HG03521 (cell line): ENCODE results near the gene MPV17L2.

Experiments
- ATAC-seq: cut with Tn5 transposase; IDR thresholded peaks from one replicate; pipeline ENCODE4 v1.9.1; 2021; ENCODE audit warnings: mild to moderate bottlenecking, moderate library complexity; ENCODE audit not compliant: unreplicated experiment

MPV17L2 gene

DNA sequence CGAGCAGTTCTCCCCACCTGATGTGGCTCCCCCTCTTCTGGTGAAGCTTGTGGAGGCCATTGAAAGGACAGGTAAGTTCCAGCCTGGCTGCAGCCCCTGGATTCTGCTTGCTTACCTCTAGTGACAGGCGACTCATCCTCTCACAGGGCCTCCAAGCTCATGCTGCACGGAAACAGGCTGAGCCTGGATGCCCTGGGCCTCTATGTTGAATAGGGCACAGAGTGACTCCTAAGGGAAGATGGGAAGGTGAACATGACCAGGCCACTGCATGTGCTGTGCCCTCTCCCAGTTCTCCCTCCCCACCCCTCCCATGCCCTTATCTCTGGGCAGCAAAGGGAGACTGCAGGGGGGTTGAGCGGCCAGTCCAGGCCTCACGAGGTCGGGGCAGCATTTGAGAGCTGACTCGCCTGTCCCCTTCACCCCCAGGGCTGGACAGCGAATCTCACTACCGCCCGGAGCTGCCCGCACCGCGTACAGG lies 32.5 kb upstream of the MPV17L2 start:
- no peak for ATAC-seq

DNA sequence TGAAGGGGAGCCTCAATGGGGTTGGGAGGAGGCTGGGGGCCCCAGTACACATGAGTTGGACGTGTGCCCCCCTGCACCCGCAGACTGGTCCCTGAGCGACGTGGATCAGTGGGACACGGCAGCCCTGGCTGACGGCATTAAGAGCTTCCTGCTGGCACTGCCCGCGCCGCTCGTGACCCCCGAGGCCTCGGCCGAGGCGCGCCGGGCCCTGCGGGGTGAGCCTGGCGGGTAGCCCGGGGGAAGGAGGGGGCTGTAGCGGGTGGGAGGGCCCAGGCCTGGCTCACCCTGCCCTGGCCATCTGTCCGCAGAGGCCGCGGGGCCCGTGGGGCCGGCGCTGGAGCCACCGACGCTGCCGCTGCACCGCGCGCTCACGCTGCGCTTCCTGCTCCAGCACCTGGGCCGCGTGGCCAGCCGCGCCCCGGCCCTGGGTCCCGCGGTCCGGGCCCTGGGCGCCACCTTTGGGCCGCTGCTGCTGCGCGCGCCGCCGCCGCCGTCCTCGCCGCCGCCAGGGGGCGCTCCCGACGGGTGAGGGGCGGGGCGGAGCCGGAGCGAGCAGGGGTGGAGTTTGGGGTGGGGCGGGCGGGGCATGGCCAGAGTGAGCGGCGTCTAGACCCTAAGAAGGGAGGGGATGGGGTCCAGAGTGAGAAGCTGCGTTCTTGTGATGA lies 31.9 kb upstream of the MPV17L2 start:
- peak; percentile 74 for ATAC-seq

DNA sequence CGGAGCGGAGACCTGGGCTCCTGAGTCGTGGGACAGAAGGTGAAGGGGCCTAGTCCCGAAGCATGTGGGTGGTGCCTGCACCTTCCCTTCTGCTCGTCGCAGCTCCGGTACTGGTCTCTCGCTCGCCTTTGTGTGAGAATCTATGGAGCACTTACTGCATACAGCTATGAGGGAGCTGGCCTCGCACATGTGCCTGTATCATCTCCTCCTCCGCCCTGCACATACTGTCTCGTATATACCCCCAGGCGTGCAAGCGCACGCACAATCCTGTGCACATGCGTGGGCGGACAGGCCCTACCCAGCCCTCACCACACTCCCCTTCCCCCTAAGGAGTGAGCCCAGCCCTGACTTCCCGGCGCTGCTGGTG lies 31.4 kb upstream of the MPV17L2 start:
- no peak for ATAC-seq

DNA sequence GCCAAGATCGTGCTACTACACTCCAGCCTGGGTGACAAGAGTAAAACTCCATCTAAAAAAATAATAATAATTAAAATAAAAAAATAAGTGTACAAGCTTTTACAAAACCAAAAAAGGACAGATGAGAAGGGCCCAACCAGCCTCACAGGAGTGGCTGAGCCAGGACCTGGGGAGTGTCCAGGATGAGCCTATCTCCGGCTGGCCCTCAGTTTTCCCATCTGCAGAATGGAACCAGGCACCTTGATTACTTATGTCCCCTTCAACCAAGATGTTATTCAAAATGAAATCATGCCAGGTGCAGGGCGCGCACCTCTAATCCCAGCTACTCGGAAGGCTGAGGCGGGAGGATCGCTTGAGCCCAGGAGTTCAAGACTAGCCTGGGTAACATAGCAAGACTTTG lies 28.9 kb upstream of the MPV17L2 start:
- ATAC-seq = no peak

DNA sequence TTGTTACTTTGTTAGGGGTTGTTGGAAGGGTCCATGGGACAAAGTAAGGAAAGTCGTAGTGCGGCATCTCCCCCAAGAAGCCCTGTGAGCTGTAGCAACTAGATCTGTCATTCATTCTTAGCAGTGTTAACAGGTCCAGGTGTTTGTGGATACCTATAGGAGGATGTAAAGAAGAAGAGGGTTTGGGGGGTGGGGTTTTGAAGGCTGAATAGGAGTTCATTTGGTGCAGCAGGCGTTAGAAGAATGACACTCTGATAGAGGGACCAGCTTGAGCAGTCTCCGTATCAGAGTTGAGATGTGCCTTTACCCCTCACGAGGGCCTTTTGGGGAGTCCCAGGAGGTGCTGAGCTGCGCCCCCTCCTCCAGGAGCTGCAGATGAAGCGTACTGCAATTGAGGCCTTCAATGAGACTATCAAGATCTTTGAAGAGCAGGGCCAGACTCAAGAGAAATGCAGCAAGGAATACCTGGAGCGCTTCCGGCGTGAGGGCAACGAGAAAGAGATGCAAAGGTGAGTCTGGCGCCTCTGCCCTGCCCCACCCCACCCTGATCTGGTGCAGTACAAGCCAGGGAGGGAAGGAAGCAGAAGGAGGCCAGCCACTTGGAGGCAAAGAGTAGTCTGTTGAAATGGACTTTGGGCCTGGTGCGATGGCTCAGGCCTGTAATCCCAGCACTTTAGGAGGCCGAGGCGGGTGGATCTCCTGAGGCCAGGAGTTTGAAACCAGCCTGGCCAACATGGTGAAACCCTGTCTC lies 27.0 kb upstream of the MPV17L2 start:
- no peak for ATAC-seq

DNA sequence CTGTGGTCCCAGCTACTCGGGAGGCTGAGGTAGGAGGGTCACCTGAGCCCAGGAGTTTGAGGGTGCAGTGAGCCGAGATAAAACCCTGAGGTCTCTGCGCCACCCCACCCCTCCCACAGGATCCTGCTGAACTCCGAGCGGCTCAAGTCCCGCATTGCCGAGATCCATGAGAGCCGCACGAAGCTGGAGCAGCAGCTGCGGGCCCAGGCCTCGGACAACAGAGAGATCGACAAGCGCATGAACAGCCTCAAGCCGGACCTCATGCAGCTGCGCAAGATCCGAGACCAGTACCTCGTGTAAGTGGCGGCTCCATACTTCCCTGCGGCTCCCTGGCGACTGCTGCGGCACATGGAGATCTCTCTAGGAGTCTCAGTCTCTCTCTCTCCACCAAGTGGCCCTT lies 26.0 kb upstream of the MPV17L2 start:
- ATAC-seq = no peak

DNA sequence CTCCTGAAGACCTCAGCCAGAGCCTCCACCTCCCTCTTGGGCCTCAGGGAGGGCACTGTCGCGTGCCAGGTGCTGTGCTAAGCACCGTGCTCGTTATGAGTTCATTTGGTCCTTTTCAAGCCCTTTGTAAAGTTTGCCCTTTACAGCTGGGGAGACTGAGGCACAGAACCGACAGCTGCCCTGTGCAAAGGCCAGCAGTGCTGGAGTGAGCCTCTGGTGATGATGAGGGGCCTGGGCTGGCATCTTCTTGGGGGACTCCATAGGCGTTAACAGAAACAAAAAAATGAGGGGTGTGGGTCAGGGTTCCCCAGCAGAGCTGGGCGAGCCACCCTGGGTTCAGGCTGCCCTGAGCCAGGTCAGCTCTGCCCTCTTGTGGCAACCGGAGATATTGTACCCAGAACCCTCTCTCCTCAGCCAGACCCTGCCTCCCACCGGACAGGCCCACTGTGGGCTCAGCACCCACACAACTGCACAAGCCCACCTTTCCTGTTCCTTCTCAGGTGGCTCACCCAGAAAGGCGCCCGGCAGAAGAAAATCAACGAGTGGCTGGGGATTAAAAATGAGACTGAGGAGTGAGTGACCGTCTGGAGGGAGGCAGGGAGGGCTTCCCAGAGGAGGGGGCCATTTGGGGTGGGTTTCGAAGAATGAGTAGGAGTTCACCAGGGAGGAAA lies 24.9 kb upstream of the MPV17L2 start:
- no peak for ATAC-seq

DNA sequence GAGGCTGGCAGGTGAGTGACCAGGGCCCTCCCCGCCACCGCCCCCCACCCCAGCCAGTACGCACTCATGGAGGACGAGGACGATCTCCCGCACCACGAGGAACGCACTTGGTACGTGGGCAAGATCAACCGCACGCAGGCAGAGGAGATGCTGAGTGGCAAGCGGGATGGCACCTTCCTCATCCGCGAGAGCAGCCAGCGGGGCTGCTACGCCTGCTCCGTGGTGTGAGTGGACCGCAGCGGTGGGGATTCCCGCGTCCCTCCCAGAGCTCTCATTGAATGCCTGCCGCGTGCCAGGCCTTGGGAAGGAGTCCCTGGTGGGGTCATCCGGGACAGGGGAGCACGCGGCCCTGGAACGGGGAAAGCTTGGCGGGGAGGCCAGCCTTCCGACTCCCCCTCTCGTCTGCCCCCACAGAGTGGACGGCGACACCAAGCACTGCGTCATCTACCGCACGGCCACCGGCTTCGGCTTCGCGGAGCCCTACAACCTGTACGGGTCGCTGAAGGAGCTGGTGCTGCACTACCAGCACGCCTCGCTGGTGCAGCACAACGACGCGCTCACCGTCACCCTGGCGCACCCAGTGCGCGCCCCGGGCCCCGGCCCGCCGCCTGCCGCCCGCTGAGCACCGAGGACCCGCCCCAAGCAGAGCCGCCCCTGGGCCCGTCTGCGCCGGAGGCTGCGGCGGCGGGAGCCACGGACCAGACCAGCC lies 24.2 kb upstream of the MPV17L2 start:
- no peak for ATAC-seq

DNA sequence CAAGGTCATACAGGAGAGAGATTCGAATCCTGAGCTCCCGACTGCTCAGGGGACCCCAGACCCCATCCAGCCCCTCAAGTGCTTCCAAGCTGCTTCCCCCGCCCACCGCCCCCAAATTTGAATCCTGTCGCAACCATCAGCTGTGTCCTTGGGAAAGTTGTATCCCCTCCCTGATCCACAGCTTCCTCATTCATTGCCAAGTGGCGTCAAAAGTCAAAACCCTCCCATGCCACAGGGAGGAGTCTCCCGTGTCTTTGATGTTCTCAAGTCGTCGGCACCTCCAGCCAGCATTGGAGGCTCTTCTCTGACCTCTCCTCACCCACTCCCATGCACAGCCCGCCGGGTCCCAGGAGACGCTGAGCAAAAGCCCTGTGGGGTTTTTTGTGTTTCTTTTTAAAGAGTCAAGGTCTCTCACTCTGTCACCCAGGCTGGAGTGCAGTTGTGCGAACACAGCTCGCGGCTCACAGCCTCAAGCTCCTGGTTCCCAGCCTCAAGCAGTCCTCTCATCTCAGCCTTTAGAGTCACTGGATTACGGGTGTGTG lies 22.2 kb upstream of the MPV17L2 start:
- no peak for ATAC-seq

DNA sequence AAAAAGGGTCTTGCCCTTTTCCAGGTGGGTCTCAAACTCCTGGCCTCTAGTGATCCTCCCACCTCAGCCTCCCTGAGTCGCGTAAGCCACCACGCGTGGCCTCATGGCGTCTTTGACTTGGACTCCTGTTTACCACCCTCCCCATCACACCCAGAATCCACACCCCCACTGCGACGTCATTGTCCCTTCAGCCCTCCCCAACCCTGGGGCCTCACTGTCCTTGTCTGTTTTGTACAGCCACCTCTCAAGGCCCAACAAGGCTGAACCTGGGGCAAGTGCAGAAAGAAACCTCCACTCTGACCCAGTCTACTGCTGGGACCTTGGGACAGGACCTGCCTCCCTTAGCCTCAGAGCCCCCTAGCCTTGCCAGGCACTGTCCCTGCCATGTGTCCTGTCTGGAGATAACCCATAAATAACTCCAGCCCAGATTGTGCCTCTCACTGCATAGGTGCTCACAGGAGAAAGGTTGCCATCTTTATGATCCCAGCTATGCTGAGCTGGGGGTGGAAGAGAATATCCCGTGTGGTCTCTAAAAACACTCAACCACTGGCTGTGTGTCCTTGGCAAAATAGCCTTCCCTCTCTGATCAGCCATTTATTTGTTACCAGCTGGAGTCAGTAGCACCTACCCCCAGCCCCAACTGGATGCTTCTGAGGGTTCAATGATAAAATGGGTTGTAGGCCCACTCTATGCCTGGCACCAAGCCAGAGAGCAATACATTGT lies 21.3 kb upstream of the MPV17L2 start:
- no peak for ATAC-seq

DNA sequence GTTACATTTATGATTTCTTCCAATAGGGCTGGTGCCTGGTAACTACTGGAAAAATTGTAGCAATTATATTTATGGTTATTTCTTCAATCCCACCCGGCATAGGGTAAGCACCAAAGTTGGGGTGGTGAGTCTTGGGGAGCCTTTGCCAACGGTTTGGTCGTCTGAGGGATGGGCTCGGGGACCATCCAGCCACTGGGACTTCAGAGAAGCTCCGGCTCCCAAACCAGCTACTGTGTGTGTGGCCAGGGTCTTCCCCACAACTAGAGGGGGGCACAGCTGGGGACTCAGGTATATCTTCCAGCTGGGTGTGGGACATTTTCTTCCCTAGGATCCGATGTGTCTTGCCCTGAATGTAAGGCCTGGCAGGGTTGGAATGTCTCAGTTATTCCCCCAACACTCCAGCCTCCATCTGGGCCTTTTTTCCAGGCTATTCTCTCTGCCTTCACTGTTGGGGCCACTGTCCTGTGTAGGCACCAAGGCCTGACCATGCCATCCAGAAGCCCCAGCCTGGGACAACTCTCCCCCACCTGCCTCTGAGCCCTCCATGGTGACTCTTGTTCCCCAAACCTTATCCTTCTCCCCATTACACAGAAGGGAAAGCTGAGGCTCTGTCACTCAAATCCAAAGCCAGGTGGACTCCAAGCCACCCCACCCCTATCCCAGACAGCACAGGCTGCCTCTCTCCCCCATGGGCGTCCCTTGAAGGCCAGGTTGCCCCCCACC lies 20.5 kb upstream of the MPV17L2 start:
- ATAC-seq = no peak

DNA sequence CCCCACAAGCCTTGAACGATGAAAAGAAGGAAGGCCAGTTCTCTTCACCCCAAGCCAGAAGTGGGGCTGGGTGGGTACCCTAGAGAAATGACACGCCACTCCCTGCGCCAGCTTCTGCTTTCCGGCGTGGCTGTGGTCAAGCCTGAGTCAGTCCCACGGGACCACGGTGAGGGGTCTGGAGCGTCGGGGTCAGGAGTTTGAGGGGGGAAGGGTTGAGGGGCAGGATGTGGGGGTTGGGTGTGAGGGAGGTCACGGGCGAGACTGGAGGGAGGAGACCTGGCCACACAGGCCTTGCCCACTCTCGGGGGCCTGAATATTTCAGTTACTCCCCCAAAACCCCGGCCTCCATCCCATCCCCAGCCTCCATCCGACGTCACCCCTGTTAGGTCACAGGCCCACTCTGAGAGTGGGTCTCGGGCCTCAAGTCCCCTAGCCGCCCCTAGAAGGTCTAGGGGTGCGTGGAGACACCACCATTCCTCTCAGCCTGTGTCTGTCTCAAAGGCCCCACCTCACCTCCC lies 19.9 kb upstream of the MPV17L2 start:
- ATAC-seq = peak; percentile 12

DNA sequence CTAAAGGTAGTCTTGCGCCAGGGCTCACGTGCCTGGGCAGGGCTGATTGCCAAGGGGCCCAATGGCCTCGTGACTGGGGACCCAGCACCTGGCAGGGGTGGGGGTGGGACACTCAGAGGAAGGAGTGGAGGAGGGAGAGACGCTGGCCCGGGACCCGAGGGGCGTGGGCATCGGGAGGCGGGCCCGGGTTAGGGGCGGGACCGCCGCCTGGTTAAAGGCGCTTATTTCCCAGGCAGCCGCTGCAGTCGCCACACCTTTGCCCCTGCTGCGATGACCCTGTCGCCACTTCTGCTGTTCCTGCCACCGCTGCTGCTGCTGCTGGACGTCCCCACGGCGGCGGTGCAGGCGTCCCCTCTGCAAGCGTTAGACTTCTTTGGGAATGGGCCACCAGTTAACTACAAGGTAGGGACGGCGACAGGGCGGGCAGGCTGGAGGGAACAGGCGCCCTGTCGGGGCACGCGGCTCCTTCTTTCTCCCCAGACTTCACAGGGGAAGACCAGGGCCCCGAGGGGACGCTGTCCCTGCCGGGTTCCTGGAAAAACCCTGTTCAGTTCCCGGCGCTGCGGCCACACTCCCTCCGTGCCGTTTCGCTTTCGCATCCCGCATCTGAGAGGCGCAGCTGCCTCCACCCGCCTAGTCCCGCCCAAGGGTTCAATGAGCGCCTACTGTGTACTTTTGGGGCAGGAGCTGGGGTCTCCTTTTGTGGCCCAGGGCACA lies 19.3 kb upstream of the MPV17L2 start, which contains the start of gene IFI30:
TSS of gene IFI30 (plus strand) at position 242 of the 717 bp plus-strand sequence. CDS start at position 271, 29 bp downstream.
- ATAC-seq = peak; percentile 52

DNA sequence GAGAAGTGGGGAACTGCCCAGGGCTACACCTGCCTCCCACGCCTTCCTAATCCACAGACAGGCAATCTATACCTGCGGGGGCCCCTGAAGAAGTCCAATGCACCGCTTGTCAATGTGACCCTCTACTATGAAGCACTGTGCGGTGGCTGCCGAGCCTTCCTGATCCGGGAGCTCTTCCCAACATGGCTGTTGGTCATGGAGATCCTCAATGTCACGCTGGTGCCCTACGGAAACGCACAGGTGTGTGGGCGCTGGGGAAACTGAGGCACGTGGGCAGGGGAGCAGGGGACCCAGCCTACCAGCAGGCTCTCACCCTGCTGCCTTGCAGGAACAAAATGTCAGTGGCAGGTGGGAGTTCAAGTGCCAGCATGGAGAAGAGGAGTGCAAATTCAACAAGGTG lies 18.0 kb upstream of the MPV17L2 start:
- no peak for ATAC-seq

DNA sequence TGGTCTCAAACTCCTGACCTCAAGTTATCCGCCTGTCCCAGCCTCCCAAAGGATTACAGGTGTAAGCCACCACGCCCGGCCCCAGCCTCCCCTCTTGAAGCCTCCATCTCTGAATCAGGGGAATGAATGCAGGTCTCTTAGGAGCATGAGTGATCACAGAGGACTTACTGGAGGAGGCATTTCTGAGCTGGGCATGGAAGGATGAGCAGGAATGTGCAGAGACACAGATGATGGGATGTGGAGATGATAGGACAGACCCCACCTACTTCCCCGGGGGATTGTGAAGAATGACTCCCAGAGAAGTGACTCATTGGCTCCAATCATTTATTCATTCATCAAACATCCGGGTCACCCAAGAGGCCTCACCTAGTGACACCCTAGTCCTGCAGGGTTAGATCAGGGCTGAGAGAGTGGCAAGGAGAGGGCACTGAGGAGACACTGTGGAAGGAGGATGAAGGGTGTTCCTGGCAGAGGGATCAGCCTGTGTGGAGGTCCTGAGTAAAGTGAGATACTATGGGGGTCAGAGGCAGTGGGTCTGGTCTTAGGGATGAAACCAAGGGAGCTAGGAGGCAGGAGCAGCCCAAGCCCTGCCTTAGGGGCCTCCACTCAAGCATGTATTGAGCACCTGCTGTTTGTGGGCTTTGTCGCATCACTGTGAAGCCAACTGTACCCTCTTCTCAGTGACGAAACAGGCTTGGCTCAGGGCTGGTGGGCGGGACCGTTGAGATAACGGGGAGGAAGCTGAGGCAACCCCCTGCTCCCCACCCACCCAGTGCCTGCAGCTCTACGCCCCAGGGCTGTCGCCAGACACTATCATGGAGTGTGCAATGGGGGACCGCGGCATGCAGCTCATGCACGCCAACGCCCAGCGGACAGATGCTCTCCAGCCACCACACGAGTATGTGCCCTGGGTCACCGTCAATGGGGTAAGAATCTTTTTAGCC lies 16.4 kb upstream of the MPV17L2 start:
- no peak for ATAC-seq

DNA sequence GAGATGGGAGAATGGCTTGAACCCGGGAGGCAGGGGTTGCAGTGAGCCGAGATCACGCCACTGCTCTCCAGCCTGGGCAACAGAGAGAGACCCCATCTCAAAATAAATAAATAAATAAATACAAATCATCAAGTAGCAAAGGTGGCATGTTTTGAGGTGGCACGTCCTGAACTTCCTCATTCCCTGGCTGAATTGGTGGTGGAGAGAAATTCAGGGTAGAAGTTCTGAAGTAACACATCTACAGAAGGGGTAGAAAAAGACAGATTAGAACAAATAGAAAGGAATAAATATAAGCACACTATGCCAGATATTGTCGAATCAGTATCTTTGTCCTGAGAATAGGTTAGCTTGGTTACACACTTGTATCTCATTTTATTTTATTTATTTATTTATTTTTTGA lies 13.1 kb upstream of the MPV17L2 start:
- ATAC-seq = no peak

DNA sequence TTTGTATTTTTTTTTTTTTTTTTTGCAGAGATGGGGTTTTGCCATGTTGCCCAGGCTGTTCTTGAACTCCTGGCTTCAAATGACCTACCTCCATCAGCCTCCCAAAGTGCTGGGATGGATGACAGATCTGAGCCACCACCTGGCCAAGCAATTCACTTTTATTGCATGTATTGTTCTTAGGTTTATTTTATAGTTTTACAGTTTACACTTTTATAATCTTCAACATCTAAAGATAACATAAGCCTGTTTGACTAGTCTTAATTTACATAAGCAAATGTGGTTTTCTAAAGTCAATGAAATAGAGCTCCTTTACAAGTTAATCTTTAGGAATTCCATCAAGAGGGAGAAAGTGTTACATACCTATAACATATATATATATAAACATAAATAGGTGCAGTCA lies 9.5 kb upstream of the MPV17L2 start:
- no peak for ATAC-seq

DNA sequence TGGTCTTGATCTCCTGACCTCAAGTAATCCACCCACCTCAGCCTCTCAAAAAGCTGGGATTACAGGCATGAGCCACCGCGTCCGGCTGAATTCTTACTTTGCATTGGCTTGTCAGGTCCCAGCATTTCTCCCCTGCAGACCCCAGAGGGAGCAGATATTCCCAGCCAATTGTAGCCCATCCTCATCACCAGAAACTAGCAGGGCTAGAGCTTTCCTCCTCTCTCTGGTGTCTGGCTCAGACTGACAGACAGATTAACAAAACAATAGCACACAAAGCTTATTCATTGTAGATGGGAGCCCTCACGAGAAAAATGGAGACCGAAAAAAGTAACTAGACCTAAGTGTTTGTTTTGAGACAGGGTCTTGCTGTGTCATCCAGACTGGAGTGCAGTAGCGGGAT lies 7.5 kb upstream of the MPV17L2 start:
- ATAC-seq = no peak
